Thyroid gland (tissue), 4 donors: ENCODE measurements around the gene PIGU.

Source experiments
- POLR2A ChIP-seq, 2 donors: fragments of 450-650 bp; IDR thresholded peaks; one replicate each; pipeline ENCODE4 v1.6.1; 2017; ENCODE audit warnings: antibody characterized with exemption in 2 of 2, mild to moderate bottlenecking in 2 of 2, moderate library complexity in 1 of 2
- TF ChIP-seq, protein P1 (sequence below), 6 experiments: fragments of 200-600 bp in 3 of 6; fragments of 450-650 bp in 3 of 6; sonication (generic) in 3 of 6; IDR thresholded peaks; one replicate each; pipeline ENCODE4 v1.5.1; 2016 to 2019; ENCODE audit warnings: antibody characterized with exemption in 6 of 6, mild to moderate bottlenecking in 2 of 6, inconsistent platforms in 1 of 6, moderate library complexity in 1 of 6

DNA sequence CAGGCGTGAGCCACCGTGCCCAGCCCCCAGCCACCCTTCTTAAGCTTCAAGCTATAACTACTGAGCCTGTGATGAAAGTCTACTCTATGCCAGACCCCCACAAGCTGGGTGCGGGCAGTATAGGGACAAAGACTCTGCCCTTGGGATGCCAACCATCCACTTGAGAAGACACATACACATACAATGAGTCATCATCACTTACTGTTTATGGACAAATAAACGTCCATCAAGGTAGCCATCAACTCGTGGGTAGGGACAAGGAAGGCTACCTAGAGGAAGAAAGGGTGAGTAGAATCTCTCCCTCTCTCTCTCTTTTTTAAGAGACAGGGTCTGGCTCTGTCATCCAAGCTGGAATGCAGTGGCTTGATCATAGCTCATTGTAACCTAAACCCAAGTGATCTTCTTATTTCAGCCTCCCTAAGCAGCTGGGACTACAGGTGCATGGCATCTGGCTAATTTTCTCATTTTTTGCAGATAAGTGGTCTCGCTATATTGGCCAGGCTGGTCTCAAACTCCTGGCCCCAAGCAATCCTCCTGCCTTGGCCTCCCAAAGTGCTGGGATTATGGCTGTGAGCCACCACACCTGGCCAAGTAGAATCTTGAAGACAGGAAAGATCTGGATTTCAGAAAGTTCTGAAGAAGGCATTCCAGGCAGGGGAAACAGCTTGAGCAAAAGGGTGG, 24.7 kb upstream of the PIGU start:
- TF ChIP-seq, protein P1, sequence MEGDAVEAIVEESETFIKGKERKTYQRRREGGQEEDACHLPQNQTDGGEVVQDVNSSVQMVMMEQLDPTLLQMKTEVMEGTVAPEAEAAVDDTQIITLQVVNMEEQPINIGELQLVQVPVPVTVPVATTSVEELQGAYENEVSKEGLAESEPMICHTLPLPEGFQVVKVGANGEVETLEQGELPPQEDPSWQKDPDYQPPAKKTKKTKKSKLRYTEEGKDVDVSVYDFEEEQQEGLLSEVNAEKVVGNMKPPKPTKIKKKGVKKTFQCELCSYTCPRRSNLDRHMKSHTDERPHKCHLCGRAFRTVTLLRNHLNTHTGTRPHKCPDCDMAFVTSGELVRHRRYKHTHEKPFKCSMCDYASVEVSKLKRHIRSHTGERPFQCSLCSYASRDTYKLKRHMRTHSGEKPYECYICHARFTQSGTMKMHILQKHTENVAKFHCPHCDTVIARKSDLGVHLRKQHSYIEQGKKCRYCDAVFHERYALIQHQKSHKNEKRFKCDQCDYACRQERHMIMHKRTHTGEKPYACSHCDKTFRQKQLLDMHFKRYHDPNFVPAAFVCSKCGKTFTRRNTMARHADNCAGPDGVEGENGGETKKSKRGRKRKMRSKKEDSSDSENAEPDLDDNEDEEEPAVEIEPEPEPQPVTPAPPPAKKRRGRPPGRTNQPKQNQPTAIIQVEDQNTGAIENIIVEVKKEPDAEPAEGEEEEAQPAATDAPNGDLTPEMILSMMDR (IDR thresholded peaks at IDR 0.05), result no peak
- no peak for TF ChIP-seq POLR2A (IDR thresholded peaks at IDR 0.05)
